Transverse colon (tissue), 4 donors: ENCODE results near the gene OTULINL. TPM values are rescaled to one million over a fixed set of nuclear protein-coding genes. Genes with fewer than 3 reads are reported as not detected.

Experiments used
- DNase-seq: peaks from one replicate; pipeline ENCODE4 v3.0.0-alpha.2; 2019
- H3K27ac ChIP-seq, 4 donors: fragments of 200-600 bp; sonication (generic); 2 replicates each; pipeline ENCODE4 v1.5.1; 2016 to 2018; ENCODE audit warnings: inconsistent platforms in 4 of 4
- H3K27me3 ChIP-seq: fragments of 200-600 bp; sonication (generic); 2 replicates; pipeline ENCODE4 v1.5.1; 2017; ENCODE audit warnings: inconsistent platforms
- H3K36me3 ChIP-seq, 4 donors: fragments of 200-600 bp; sonication (generic); 2 replicates each; pipeline ENCODE4 v1.5.1; 2017 to 2019; ENCODE audit warnings: inconsistent platforms in 4 of 4
- H3K4me1 ChIP-seq, 4 donors: fragments of 200-600 bp; sonication (generic); 2 replicates each; pipeline ENCODE4 v1.5.1; 2017 to 2020; ENCODE audit warnings: inconsistent platforms in 4 of 4
- H3K4me3 ChIP-seq, 4 donors: fragments of 200-600 bp; sonication (generic); 1 replicate in 1 of 4; 2 replicates in 3 of 4; pipeline versions ENCODE4 v1.5.1 to v1.6.1; 2017 to 2019; ENCODE audit warnings: inconsistent platforms in 4 of 4
- H3K9me3 ChIP-seq, 2 donors: fragments of 200-600 bp; sonication (generic); 2 replicates each; pipeline ENCODE4 v1.5.1; 2017 to 2019; ENCODE audit warnings: inconsistent platforms in 2 of 2
- EP300 ChIP-seq: sonication (generic); formaldehyde crosslinking; IDR thresholded peaks from one replicate; pipeline ENCODE4 v1.6.1; 2017; ENCODE audit warnings: antibody characterized with exemption, low read depth
- POLR2A ChIP-seq: fragments of 450-650 bp; IDR thresholded peaks from one replicate; pipeline ENCODE4 v1.6.1; 2016; ENCODE audit warnings: antibody characterized with exemption, mild to moderate bottlenecking, moderate library complexity
- POLR2AphosphoS5 ChIP-seq, 3 donors: sonication (generic); formaldehyde crosslinking; IDR thresholded peaks; one replicate each; pipeline ENCODE4 v1.6.1; 2016; ENCODE audit warnings: antibody characterized with exemption in 3 of 3
- WGBS, 2 donors: methylation state at CpG; one replicate each; pipeline ENCODE4 v1.1.5; 2018; ENCODE audit warnings: low coverage in 1 of 2; 5-methylcytosine and 5-hydroxymethylcytosine counted together
- in situ Hi-C, 4 donors: fragments of 200-750 bp; cut with MboI; loops; one replicate each; pipeline versions ENCODE4 v1.15.0 to v1.15.1; 2017; ENCODE audit warnings: low sequenced_read_pairs in 3 of 4, low pct_ligation_motif_present in 1 of 4, low pct_unique_long_range_greater_than_20kb in 1 of 4
- intact Hi-C: fragments of 100-400 bp; cut with DNase I; formaldehyde crosslinking; loops from one replicate; pipeline ENCODE4 v1.15.1; 2023; ENCODE audit warnings: low total_unique reads
- total RNA-seq, 4 donors: library from RNA; depleted of rRNA; stranded (reverse); fragments of >200 nt; gene quantifications; one replicate each; pipeline ENCODE4 v1.1.0, GENCODE V29; 2016
- TF ChIP-seq, protein P1 (sequence below), 5 experiments: fragments of 200-600 bp in 3 of 5; fragments of 450-650 bp in 2 of 5; sonication (generic) in 3 of 5; IDR thresholded peaks; 1 replicate in 2 of 5; 2 replicates in 3 of 5; pipeline ENCODE4 v1.5.1; 2016 to 2017; ENCODE audit warnings: antibody characterized with exemption in 5 of 5, inconsistent platforms in 3 of 5, mild to moderate bottlenecking in 2 of 5, moderate library complexity in 1 of 5

OTULINL gene
- total RNA-seq, 4 donors from 2014 or later, result 6.2 to 61.0 (median 27.3) TPM

DNA sequence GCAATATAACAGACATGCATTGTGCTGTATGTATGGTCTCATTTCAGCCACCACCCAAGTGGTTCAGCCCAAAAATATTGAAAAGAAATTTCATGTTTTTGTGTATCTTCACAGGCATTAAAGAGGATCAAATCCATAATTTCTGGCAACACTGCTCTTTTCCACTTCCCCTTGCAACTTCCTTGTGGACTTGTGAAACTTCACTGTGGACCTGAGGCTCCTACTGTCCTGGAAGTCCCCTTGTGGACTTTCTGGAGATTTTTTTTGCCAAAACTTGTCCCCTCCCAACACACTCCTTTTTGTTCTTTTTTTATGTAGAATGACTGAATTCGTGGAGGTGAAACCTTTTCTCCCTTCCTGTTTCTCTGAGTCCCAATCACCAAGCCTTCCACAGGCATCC is 14.3 kb downstream of the OTULINL start:
- WGBS, 2 donors, result 60 to 67% methylated on average over 1 of the region's 1 CpG
- Histone ChIP-seq H3K27me3 (no peaks in the 10 kb centered on the region), H3K36me3 (no peaks in the 10 kb centered on the region), H3K4me1 (peaks cover 0 to 47% (median 21%) of the 10 kb centered on the region in 4 donors), H3K27ac (peak overlapping the region; percentile 5 to 68 (median 43)), H3K4me3 (no peak overlapping the region), H3K9me3 (no peaks in the 10 kb centered on the region)
- intact Hi-C loops (no loop called here), in situ Hi-C loops (no loop called here)
- DNase-seq, result no peak
- no peak for TF ChIP-seq POLR2AphosphoS5 (IDR thresholded peaks at IDR 0.05)
- TF ChIP-seq, protein P1, sequence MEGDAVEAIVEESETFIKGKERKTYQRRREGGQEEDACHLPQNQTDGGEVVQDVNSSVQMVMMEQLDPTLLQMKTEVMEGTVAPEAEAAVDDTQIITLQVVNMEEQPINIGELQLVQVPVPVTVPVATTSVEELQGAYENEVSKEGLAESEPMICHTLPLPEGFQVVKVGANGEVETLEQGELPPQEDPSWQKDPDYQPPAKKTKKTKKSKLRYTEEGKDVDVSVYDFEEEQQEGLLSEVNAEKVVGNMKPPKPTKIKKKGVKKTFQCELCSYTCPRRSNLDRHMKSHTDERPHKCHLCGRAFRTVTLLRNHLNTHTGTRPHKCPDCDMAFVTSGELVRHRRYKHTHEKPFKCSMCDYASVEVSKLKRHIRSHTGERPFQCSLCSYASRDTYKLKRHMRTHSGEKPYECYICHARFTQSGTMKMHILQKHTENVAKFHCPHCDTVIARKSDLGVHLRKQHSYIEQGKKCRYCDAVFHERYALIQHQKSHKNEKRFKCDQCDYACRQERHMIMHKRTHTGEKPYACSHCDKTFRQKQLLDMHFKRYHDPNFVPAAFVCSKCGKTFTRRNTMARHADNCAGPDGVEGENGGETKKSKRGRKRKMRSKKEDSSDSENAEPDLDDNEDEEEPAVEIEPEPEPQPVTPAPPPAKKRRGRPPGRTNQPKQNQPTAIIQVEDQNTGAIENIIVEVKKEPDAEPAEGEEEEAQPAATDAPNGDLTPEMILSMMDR (IDR thresholded peaks at IDR 0.05), result peak in 1 of 5 experiments; percentile 15

DNA sequence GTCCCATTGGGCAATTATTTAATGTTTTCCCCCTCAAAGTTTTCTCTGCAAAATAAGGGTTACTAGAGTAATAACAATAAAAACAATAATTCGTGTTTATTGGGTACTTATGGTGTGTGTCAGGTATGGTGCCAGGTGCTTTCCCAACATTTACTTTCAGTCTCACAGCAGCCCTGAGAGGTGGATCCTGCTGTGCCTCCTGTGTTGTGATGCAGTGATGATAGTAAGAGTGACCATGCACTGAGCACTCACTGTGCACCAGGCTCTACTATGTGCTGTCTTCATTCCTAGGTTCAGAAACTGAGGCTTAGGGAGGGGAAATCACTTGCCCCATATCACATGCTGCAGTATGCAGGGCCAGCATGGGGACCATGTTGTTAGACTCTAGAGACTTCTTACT is 15.5 kb downstream of the OTULINL start:
- H3K4me1 ChIP-seq, result peaks cover 0 to 35% (median 13%) of the 10 kb centered on the region in 4 donors
- no peak for DNase-seq
- TF ChIP-seq POLR2AphosphoS5 (IDR thresholded peaks at IDR 0.05) (no peak), POLR2A (no peak), EP300 (no peak)
- TF ChIP-seq, protein P1 (IDR thresholded peaks at IDR 0.05), result no peak
- H3K9me3 ChIP-seq, result no peaks in the 10 kb centered on the region
- no peak overlapping the region for H3K4me3 ChIP-seq
- in situ Hi-C loops, result no loop called here
- peak overlapping the region in 1 of 4 donors; percentile 68 for H3K27ac ChIP-seq
- no peaks in the 10 kb centered on the region for H3K27me3 ChIP-seq
- WGBS, 2 donors, result 43% methylated on average over 1 of the region's 1 CpG
- peaks cover 0 to 3% (median 0%) of the 10 kb centered on the region in 4 donors for H3K36me3 ChIP-seq
- intact Hi-C loops, result no loop called here

DNA sequence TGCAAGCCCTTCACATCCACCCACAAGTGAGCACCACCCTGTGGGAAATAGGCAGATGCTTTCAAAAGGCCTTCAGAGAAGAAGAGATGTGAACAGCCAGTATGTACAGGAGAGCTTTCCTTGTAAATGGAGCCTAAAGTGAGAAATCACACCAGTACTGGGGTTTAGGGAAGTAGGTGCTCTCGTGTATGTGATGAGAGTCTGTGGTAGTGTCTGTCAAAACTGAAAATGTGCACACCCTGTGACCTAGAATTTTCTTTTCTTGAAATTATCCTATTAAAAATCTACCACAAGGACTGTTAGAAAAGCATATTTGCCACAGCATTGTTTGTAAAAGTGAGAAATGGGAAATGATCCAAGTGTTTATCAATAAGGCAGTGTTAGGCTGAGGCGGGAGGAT is 16.6 kb downstream of the OTULINL start:
- no peak overlapping the region for H3K4me3 ChIP-seq
- H3K36me3 ChIP-seq, result peaks cover 0 to 11% (median 0%) of the 10 kb centered on the region in 4 donors
- no peaks in the 10 kb centered on the region for H3K9me3 ChIP-seq
- H3K4me1 ChIP-seq, result peaks cover 0 to 23% (median 9%) of the 10 kb centered on the region in 4 donors
- WGBS, 2 donors, result 71 to 79% methylated on average over 2 of the region's 2 CpGs
- no peak for DNase-seq
- in situ Hi-C loops, result no loop called here
- no peaks in the 10 kb centered on the region for H3K27me3 ChIP-seq
- TF ChIP-seq EP300 (no peak), POLR2A (no peak), POLR2AphosphoS5 (IDR thresholded peaks at IDR 0.05) (no peak)
- TF ChIP-seq, protein P1 (IDR thresholded peaks at IDR 0.05), result no peak
- intact Hi-C loops, result no loop called here
- H3K27ac ChIP-seq, result no peak overlapping the region

DNA sequence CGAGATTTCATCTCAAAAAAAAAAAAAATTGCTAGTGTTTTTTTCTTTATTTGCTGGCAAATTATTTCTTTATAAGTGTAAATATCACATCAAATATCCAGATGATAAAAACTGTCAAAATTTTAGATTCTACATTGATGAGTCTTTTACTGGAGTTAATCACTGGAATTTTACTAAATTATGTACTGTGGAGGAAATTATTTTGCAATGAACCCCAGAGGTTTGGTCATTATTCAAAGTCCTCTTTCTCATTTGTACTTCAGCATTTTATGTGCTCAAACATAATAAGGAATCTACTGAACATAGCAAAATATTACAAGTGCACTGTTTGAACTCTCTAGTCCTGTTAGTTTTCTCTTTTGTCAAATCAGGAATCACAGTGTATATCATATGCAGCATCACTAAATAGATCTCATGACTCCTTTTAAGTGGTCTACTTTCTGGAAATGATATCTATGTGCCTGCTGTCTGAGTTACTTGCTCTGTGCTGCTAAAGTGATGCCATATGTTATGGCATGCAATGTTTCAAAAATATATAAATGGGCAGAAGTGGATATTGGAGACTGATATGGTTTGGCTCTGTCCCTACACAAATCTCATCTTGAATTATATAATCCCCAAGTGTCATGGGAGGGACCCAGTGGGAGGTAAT is 18.0 kb downstream of the OTULINL start:
- Histone ChIP-seq H3K9me3 (no peaks in the 10 kb centered on the region), H3K4me3 (no peak overlapping the region), H3K4me1 (peaks cover 0 to 11% (median under 1%) of the 10 kb centered on the region in 4 donors), H3K27ac (no peak overlapping the region), H3K27me3 (no peaks in the 10 kb centered on the region), H3K36me3 (peaks cover 0 to 11% (median 4%) of the 10 kb centered on the region in 4 donors)
- WGBS, 2 donors, result 79 to 83% methylated on average over 1 of the region's 1 CpG
- TF ChIP-seq, protein P1 (IDR thresholded peaks at IDR 0.05), result no peak
- TF ChIP-seq POLR2AphosphoS5 (IDR thresholded peaks at IDR 0.05) (no peak), POLR2A (no peak), EP300 (no peak)
- no peak for DNase-seq
- in situ Hi-C loops (no loop called here), intact Hi-C loops (no loop called here)
